AG04450 (cell line): ENCODE results near the gene KCTD1. TPM values are rescaled to one million over a fixed set of nuclear protein-coding genes. Genes with fewer than 3 reads are reported as not detected.

ENCODE experiments used
- CTCF ChIA-PET: fragments of 300-600, 350-600 bp; formaldehyde crosslinking; extraction: SDS; loops from one replicate; lab custom pipeline; 2022; ENCODE audit warnings: antibody characterized with exemption, inconsistent platforms; lab: Charles Lee
- POLR2A ChIA-PET: fragments of 350-600 bp; formaldehyde crosslinking; extraction: SDS; loops from one replicate; lab custom pipeline; 2021; ENCODE audit warnings: antibody characterized with exemption, inconsistent platforms; lab: Yijun Ruan, JAX
- DNase-seq: peaks from one replicate; pipeline ENCODE4 v3.0.0-alpha.2; 2011; ENCODE audit warnings: low read depth, low spot score
- H3K27ac ChIP-seq: one replicate; pipeline ENCODE4 v1.5.1; 2012; ENCODE audit warnings: low read depth, low read length, control low read depth
- H3K27me3 ChIP-seq: one replicate; pipeline ENCODE4 v1.6.0; 2012; ENCODE audit warnings: low read length; ENCODE audit not compliant: control insufficient read depth, insufficient read depth
- H3K4me3 ChIP-seq: 2 replicates; pipeline ENCODE4 v1.5.1; 2011; ENCODE audit warnings: mild to moderate bottlenecking, low read depth, low read length, control low read depth
- H3K9me3 ChIP-seq: 2 replicates; pipeline ENCODE4 v1.5.1; 2012; ENCODE audit warnings: low read length; ENCODE audit not compliant: control insufficient read depth, insufficient read depth
- polyA plus RNA-seq: library from polyadenylated mRNA; depleted of rRNA; stranded (reverse); fragments of >200 nt; gene quantifications from 2 replicates; pipeline ENCODE4 v1.2.3, GENCODE V29; 2011
- TF ChIP-seq, protein P1 (sequence below): IDR thresholded peaks from 2 replicates; pipeline ENCODE4 v1.5.1; 2011; ENCODE audit warnings: low read depth, low read length, control low read depth, inconsistent platforms

KCTD1 gene
- polyA plus RNA-seq, 1 experiment: 5.0 TPM

DNA sequence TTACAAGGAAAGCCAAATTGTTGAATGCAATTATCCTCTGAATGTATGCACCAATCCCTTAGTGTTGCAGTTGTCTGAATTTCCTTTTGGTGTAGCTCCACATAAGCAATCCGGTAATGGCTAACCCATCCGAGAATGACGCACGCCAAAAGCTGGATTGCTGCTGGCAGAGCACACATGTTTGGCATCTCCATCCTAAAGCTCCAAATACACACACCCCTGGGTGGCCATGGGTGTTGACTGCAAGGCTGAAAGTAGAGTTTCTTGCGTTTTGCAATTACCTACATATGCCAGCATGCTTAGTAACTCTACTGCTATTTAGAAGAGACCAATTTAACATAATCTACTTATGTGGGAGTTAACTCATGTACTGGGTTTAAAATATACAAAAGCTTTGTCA is 53.1 kb downstream of the KCTD1 start:
- H3K27ac ChIP-seq: no peak overlapping the region
- CTCF ChIA-PET: interaction anchor here (0.5 kb wide), 1 partner anchor 54 kb away, joined by 8 read pairs; no protein-coding TSS in a partner anchor
- no peaks in the 10 kb centered on the region for H3K9me3 ChIP-seq
- H3K4me3 ChIP-seq: no peak overlapping the region
- H3K27me3 ChIP-seq: no peaks in the 10 kb centered on the region
- POLR2A ChIA-PET: no interaction called here
- DNase-seq: no peak
- TF ChIP-seq, protein P1, sequence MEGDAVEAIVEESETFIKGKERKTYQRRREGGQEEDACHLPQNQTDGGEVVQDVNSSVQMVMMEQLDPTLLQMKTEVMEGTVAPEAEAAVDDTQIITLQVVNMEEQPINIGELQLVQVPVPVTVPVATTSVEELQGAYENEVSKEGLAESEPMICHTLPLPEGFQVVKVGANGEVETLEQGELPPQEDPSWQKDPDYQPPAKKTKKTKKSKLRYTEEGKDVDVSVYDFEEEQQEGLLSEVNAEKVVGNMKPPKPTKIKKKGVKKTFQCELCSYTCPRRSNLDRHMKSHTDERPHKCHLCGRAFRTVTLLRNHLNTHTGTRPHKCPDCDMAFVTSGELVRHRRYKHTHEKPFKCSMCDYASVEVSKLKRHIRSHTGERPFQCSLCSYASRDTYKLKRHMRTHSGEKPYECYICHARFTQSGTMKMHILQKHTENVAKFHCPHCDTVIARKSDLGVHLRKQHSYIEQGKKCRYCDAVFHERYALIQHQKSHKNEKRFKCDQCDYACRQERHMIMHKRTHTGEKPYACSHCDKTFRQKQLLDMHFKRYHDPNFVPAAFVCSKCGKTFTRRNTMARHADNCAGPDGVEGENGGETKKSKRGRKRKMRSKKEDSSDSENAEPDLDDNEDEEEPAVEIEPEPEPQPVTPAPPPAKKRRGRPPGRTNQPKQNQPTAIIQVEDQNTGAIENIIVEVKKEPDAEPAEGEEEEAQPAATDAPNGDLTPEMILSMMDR: no peak

DNA sequence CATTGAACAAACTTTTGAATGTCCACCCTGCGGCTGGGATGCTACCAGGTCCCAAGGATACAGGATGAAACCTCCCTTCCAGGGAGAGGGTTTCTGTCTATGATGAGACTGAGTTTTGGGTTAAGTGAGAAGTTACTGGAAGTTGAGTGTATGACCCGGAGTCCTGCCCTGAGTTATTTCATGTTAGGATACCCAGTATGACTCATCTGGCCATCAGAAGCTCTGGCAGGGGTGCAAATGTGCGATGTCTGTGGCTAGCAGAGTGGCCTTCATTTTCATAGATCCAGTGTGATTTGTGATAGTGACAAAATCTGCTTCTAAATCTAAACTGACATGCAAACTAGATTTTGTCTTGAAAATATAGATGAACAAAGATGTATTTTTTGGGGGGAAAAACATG is 55.3 kb downstream of the KCTD1 start:
- H3K27me3 ChIP-seq: no peaks in the 10 kb centered on the region
- H3K9me3 ChIP-seq: no peaks in the 10 kb centered on the region
- ChIA-PET POLR2A (no interaction called here), CTCF (no interaction called here)
- no peak overlapping the region for H3K27ac ChIP-seq
- no peak overlapping the region for H3K4me3 ChIP-seq
- TF ChIP-seq, protein P1: no peak
- no peak for DNase-seq

DNA sequence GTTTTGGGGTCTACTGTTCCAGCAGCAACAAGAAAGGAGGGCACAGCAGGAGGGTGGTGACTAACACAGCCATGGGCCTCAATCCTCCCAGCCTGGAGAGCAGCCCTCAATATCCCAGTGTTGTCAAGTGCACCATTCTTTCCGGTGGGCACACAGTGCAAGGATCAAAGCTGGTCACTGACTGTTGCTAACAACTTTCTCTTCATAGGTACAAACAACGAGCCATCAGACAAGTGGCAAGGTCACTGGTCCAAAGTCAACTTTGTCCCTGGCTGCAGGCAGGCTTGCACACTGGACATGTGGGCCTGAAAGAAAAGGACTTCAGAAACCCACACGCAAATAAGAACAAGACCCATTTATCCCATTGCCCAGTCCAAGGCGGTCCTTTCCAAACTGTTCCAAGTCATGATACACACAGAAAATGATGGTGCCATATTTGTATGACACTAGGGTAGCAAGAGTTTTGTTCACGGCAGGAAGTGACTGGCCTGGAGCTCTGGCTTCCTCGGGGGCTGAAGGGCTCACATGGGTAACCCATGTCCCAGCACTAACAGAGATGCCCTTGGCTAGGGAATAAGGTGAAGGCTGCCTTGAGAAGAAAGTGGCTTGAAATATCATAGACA is 57.0 kb downstream of the KCTD1 start:
- H3K27me3 ChIP-seq: no peaks in the 10 kb centered on the region
- POLR2A ChIA-PET: no interaction called here
- CTCF ChIA-PET: no interaction called here
- TF ChIP-seq, protein P1: no peak
- DNase-seq: no peak
- no peaks in the 10 kb centered on the region for H3K9me3 ChIP-seq
- no peak overlapping the region for H3K27ac ChIP-seq
- no peak overlapping the region for H3K4me3 ChIP-seq

DNA sequence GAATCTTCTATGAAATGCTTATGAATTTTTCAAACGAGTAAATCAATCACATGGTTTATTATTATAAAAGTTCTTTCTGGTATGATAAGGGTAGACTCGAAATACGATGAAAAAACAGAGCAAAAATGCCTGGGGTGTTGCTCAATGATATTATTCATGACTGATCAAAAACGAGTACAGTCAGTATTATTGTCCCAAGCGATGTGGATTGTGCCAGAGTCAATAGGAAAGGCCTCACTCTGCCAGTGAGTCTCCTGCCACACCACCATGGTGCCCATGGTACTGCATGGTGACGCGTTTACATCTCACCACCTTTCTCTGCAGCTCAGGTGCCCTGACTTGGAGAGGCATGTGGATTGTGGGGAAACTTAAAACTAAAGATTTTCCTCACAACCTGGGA is 58.5 kb downstream of the KCTD1 start:
- CTCF ChIA-PET: no interaction called here
- no peak overlapping the region for H3K27ac ChIP-seq
- TF ChIP-seq, protein P1: no peak
- no peaks in the 10 kb centered on the region for H3K9me3 ChIP-seq
- no peak overlapping the region for H3K4me3 ChIP-seq
- DNase-seq: no peak
- POLR2A ChIA-PET: interaction anchor here (0.9 kb wide), 1 partner anchor 9 kb away, joined by 3 read pairs; no protein-coding TSS in a partner anchor
- no peaks in the 10 kb centered on the region for H3K27me3 ChIP-seq

DNA sequence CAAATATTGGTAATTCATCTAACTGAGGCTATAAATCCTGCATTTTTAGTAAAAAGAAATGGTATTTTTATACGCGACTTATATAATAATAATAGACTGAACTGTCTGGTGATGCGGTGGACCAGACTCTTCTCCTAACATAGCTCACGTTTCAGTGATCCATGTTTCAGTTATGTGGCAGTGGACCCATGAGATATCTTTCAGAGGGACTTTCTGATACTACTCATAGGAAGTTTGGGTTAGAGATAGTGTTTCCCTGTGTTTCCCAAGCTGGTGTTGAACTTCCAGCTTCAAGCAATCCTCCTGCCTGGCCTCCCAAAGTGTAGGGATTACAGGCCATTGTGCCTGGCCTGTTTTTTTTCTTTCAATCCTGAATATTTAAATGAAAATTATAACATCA is 59.2 kb downstream of the KCTD1 start:
- TF ChIP-seq, protein P1: no peak
- no peak for DNase-seq
- CTCF ChIA-PET: no interaction called here
- H3K9me3 ChIP-seq: no peaks in the 10 kb centered on the region
- H3K4me3 ChIP-seq: no peak overlapping the region
- POLR2A ChIA-PET: interaction anchor here (0.9 kb wide), 1 partner anchor 8 kb away, joined by 3 read pairs; no protein-coding TSS in a partner anchor
- H3K27ac ChIP-seq: no peak overlapping the region
- H3K27me3 ChIP-seq: no peaks in the 10 kb centered on the region
